AG04450 (cell line): ENCODE results near the gene TCERG1L. TPM values are rescaled to one million over a fixed set of nuclear protein-coding genes. Genes with fewer than 3 reads are reported as not detected.

Experiments used
- CTCF ChIA-PET: fragments of 300-600, 350-600 bp; formaldehyde crosslinking; extraction: SDS; loops from one replicate; lab custom pipeline; 2022; ENCODE audit warnings: antibody characterized with exemption, inconsistent platforms; lab: Charles Lee
- POLR2A ChIA-PET: fragments of 350-600 bp; formaldehyde crosslinking; extraction: SDS; loops from one replicate; lab custom pipeline; 2021; ENCODE audit warnings: antibody characterized with exemption, inconsistent platforms; lab: Yijun Ruan, JAX
- DNase-seq: peaks from one replicate; pipeline ENCODE4 v3.0.0-alpha.2; 2011; ENCODE audit warnings: low read depth, low spot score
- H3K27ac ChIP-seq: one replicate; pipeline ENCODE4 v1.5.1; 2012; ENCODE audit warnings: low read depth, low read length, control low read depth
- H3K27me3 ChIP-seq: one replicate; pipeline ENCODE4 v1.6.0; 2012; ENCODE audit warnings: low read length; ENCODE audit not compliant: control insufficient read depth, insufficient read depth
- H3K4me3 ChIP-seq: 2 replicates; pipeline ENCODE4 v1.5.1; 2011; ENCODE audit warnings: mild to moderate bottlenecking, low read depth, low read length, control low read depth
- H3K9me3 ChIP-seq: 2 replicates; pipeline ENCODE4 v1.5.1; 2012; ENCODE audit warnings: low read length; ENCODE audit not compliant: control insufficient read depth, insufficient read depth
- polyA plus RNA-seq: library from polyadenylated mRNA; depleted of rRNA; stranded (reverse); fragments of >200 nt; gene quantifications from 2 replicates; pipeline ENCODE4 v1.2.3, GENCODE V29; 2011
- TF ChIP-seq, protein P1 (sequence below): IDR thresholded peaks from 2 replicates; pipeline ENCODE4 v1.5.1; 2011; ENCODE audit warnings: low read depth, low read length, control low read depth, inconsistent platforms

TCERG1L gene
- polyA plus RNA-seq, 1 experiment: not detected

DNA sequence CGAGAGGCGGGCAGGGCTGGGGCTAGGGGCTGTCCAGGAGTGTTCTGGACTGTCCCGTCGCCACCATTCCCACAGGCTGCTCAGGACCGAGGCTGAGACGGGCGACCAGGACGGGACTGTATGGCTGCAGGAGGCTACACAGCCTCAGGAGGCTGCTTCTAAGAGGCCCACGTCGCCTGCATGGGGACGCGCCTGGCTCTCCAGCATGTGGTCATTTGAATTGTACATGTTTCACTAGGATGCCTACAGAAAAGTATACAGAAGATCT is 216.3 kb downstream of the TCERG1L start:
- Histone ChIP-seq H3K27me3 (no peaks in the 10 kb centered on the region), H3K4me3 (no peak overlapping the region), H3K9me3 (peaks cover 65% of the 10 kb centered on the region), H3K27ac (no peak overlapping the region)
- POLR2A ChIA-PET: no interaction called here
- DNase-seq: no peak
- TF ChIP-seq, protein P1, sequence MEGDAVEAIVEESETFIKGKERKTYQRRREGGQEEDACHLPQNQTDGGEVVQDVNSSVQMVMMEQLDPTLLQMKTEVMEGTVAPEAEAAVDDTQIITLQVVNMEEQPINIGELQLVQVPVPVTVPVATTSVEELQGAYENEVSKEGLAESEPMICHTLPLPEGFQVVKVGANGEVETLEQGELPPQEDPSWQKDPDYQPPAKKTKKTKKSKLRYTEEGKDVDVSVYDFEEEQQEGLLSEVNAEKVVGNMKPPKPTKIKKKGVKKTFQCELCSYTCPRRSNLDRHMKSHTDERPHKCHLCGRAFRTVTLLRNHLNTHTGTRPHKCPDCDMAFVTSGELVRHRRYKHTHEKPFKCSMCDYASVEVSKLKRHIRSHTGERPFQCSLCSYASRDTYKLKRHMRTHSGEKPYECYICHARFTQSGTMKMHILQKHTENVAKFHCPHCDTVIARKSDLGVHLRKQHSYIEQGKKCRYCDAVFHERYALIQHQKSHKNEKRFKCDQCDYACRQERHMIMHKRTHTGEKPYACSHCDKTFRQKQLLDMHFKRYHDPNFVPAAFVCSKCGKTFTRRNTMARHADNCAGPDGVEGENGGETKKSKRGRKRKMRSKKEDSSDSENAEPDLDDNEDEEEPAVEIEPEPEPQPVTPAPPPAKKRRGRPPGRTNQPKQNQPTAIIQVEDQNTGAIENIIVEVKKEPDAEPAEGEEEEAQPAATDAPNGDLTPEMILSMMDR: no peak
- CTCF ChIA-PET: no interaction called here

DNA sequence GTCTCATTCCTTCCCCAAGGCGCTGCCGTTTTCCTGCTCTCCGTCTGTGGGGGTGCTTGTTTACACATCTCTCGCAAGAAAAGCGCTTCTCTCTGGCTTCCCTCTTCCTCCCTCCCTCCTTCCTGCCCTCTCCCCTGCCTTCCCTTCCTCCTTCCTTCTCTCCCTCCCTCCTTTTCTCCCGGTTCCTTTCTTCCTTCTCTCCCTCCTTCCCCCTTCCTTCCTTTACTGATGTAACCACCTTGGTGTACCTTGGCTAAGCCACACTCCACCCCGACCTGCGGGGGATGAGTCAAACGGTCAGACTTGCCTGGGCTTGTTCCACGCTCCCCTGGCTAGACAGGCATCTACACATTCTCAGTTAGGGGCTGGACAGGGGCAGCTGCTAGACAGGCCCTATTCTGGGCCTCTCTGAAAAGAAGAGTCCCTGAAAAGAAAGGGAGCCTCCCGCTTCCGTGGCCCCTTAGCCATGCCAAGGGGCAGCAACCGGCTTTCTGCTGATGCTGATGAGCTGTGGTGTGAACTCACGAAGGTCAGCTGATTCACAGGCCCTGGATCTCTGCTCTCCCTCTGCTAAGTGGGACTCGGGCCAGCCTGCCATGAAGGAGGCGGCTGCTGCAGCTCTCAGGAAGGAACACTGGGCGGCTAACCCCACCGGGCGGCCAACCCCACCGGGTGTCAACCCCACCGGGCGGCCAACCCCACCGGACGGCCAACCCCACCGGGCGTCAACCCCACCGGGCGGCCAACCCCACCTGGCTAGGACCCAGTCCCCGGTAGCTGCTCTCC is 216.8 kb downstream of the TCERG1L start:
- Histone ChIP-seq H3K27me3 (no peaks in the 10 kb centered on the region), H3K27ac (no peak overlapping the region), H3K9me3 (peaks cover 71% of the 10 kb centered on the region), H3K4me3 (no peak overlapping the region)
- TF ChIP-seq, protein P1: no peak
- no peak for DNase-seq
- ChIA-PET CTCF (no interaction called here), POLR2A (no interaction called here)

DNA sequence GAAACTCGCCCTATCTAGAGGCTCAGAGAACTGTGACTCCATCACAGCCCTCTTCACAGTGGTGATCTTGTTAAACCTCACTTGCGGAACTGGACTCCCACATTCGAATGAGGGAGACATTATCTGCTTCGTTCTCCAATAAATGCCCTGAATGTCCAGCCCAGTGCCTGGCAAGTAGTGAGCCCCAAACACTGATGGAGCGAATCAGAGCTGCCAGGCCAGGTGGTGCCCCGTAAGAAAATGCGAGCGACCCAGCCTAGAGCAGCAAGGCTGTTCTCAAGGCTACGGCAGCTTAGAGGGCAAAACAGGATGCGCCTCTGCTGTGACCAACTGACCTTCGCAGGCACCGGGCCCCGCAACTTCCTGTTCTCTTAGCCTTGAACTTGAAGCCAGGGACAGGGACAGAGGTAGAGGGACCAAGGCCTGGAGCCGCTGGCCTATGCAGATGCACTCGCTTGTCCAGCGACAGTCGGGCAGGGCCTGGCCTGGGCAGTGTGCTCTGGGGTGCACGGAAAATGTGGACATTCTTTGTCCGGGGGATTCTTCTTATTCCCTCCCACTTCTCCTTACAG is 217.6 kb downstream of the TCERG1L start:
- TF ChIP-seq, protein P1: no peak
- no peak for DNase-seq
- POLR2A ChIA-PET: no interaction called here
- Histone ChIP-seq H3K27me3 (no peaks in the 10 kb centered on the region), H3K9me3 (peaks cover 77% of the 10 kb centered on the region), H3K27ac (no peak overlapping the region), H3K4me3 (no peak overlapping the region)
- CTCF ChIA-PET: no interaction called here

DNA sequence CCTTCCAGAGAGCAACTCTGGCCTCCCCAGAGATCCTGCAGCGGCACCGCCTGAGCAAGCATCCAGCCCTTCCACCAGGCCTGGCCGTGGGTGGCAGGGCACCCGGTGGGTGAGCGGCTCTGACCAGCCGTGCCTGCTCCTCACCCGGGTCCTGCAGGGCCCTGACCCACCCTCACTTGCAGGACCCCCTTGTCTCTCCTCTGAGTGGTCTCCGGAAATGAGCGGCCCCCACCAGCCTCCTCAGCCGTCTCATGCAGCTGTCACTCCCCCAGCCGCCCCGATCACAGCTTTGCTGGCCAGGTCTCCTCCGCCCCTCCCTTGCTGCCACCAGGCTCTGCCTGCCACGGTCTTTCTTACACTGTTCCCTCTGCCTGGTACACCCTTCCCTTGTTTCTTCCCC is 218.2 kb downstream of the TCERG1L start:
- H3K4me3 ChIP-seq: no peak overlapping the region
- TF ChIP-seq, protein P1: no peak
- DNase-seq: no peak
- peaks cover 77% of the 10 kb centered on the region for H3K9me3 ChIP-seq
- no peak overlapping the region for H3K27ac ChIP-seq
- POLR2A ChIA-PET: no interaction called here
- CTCF ChIA-PET: no interaction called here
- H3K27me3 ChIP-seq: no peaks in the 10 kb centered on the region

DNA sequence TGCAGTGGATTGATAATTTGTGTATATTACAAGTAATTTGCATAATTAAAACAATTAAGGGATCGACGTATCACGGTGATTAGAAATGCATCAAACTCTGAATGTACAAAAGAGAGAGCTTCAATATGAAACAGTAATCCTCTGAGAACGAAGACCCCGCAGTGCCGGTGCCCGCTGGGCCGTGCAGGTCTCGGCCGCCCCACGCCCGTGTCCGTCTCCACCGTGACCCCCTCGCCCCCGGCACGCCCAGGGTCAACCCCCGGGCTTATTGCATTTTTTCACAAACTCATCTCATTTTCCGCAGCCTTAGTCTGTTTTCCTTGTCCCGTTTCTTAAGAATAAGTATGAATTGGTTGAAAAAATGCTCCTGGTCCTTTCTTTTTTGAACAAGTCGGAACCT is 218.6 kb downstream of the TCERG1L start:
- no peak overlapping the region for H3K4me3 ChIP-seq
- H3K9me3 ChIP-seq: peaks cover 81% of the 10 kb centered on the region
- DNase-seq: no peak
- ChIA-PET POLR2A (no interaction called here), CTCF (no interaction called here)
- H3K27ac ChIP-seq: no peak overlapping the region
- TF ChIP-seq, protein P1: no peak
- H3K27me3 ChIP-seq: no peaks in the 10 kb centered on the region
